HEK293 (cell line): ENCODE results near the gene UCKL1.
A peak's percentile ranks its signal among the peaks of the same experiment; 100 is the strongest.

Source experiments
- CTCF ChIA-PET: fragments of 350-600 bp; formaldehyde crosslinking; extraction: SDS; loops from one replicate; lab custom pipeline; 2021; ENCODE audit warnings: antibody characterized with exemption; lab: Yijun Ruan, JAX
- POLR2A ChIA-PET: fragments of 300-600 bp; formaldehyde crosslinking; extraction: SDS; loops from one replicate; lab custom pipeline; 2020; ENCODE audit warnings: antibody characterized with exemption, inconsistent platforms; lab: Yijun Ruan, JAX
- H3K27ac ChIP-seq: fragments of 200-500 bp; sonication (Bioruptor generic); 2 replicates; pipeline ENCODE4 v1.5.1; 2014; ENCODE audit warnings: low read depth, low read length, control low read depth, inconsistent platforms; ENCODE audit errors: extremely low read depth
- H3K36me3 ChIP-seq, 2 experiments: fragments of 200-500 bp in 1 of 2; sonication (Bioruptor generic) in 1 of 2; 1 replicate in 1 of 2; 2 replicates in 1 of 2; pipeline ENCODE4 v1.5.1; 2014 to 2017; ENCODE audit warnings: inconsistent platforms in 2 of 2, low read length in 2 of 2; ENCODE audit not compliant: control insufficient read depth in 2 of 2, insufficient read depth in 1 of 2
- H3K4me1 ChIP-seq: fragments of 200-500 bp; sonication (Bioruptor generic); 2 replicates; pipeline ENCODE4 v1.5.1; 2014; ENCODE audit warnings: mild to moderate bottlenecking, low read length, inconsistent platforms; ENCODE audit not compliant: control insufficient read depth, insufficient read depth
- H3K4me3 ChIP-seq: 2 replicates; pipeline ENCODE4 v1.5.1; 2011; ENCODE audit warnings: low read depth, mild to moderate bottlenecking, control low read depth, low read length, moderate library complexity
- H3K9me3 ChIP-seq: fragments of 200-500 bp; sonication (Bioruptor generic); 2 replicates; pipeline ENCODE4 v1.5.1; 2014; ENCODE audit warnings: low read depth, low read length, inconsistent platforms; ENCODE audit not compliant: control insufficient read depth, insufficient read depth
- BCL11A ChIP-seq: fragments of 450-650 bp; formaldehyde crosslinking; IDR thresholded peaks from 2 replicates; pipeline ENCODE4 v1.5.1; 2016; ENCODE audit warnings: low read depth, missing biosample characterization, missing genetic modification characterization
- IKZF3 ChIP-seq: fragments of 450-650 bp; IDR thresholded peaks from 2 replicates; pipeline ENCODE4 v1.5.0; 2018; ENCODE audit warnings: missing biosample characterization, mild to moderate bottlenecking, missing genetic modification characterization, moderate library complexity
- PRDM4 ChIP-seq: fragments of 450-650 bp; formaldehyde crosslinking; IDR thresholded peaks from 2 replicates; pipeline ENCODE4 v1.5.1; 2017; ENCODE audit warnings: missing biosample characterization, missing genetic modification characterization
- REPIN1 ChIP-seq: fragments of 450-650 bp; formaldehyde crosslinking; IDR thresholded peaks from 2 replicates; pipeline ENCODE4 v1.5.1; 2017; ENCODE audit warnings: missing biosample characterization, missing genetic modification characterization, low read depth
- SCRT2 ChIP-seq: fragments of 450-650 bp; formaldehyde crosslinking; IDR thresholded peaks from 2 replicates; pipeline ENCODE4 v1.5.1; 2016; ENCODE audit warnings: missing biosample characterization, missing genetic modification characterization
- SP3 ChIP-seq: fragments of 450-650 bp; formaldehyde crosslinking; IDR thresholded peaks from 2 replicates; pipeline ENCODE4 v1.5.1; 2016; ENCODE audit warnings: missing biosample characterization, missing genetic modification characterization
- ZBTB21 ChIP-seq: fragments of 450-650 bp; formaldehyde crosslinking; IDR thresholded peaks from 2 replicates; pipeline ENCODE4 v1.5.1; 2017; ENCODE audit warnings: missing biosample characterization, missing genetic modification characterization
- ZIC2 ChIP-seq: fragments of 450-650 bp; formaldehyde crosslinking; IDR thresholded peaks from 2 replicates; pipeline ENCODE4 v1.5.1; 2016; ENCODE audit warnings: missing biosample characterization, missing genetic modification characterization
- ZNF138 ChIP-seq: fragments of 450-650 bp; formaldehyde crosslinking; IDR thresholded peaks from 2 replicates; pipeline ENCODE4 v1.5.1; 2016; ENCODE audit warnings: missing biosample characterization, missing genetic modification characterization, borderline replicate concordance
- ZNF184 ChIP-seq: fragments of 450-650 bp; IDR thresholded peaks from 2 replicates; pipeline ENCODE4 v1.5.1; 2018; ENCODE audit warnings: missing biosample characterization, mild to moderate bottlenecking, missing genetic modification characterization
- ZNF221 ChIP-seq: fragments of 450-650 bp; formaldehyde crosslinking; IDR thresholded peaks from 2 replicates; pipeline ENCODE4 v1.5.1; 2017; ENCODE audit warnings: missing biosample characterization, missing genetic modification characterization, borderline replicate concordance
- ZNF280C ChIP-seq: fragments of 450-650 bp; formaldehyde crosslinking; IDR thresholded peaks from 2 replicates; pipeline ENCODE4 v1.5.1; 2016; ENCODE audit warnings: missing biosample characterization, missing genetic modification characterization
- ZNF292 ChIP-seq: fragments of 450-650 bp; formaldehyde crosslinking; IDR thresholded peaks from 2 replicates; pipeline ENCODE4 v1.5.1; 2016; ENCODE audit warnings: low read depth, missing biosample characterization, missing genetic modification characterization, borderline replicate concordance
- ZNF324 ChIP-seq: fragments of 450-650 bp; formaldehyde crosslinking; IDR thresholded peaks from 2 replicates; pipeline ENCODE4 v1.5.1; 2016; ENCODE audit warnings: missing biosample characterization, missing genetic modification characterization
- ZNF510 ChIP-seq: fragments of 450-650 bp; formaldehyde crosslinking; IDR thresholded peaks from 2 replicates; pipeline ENCODE4 v1.5.1; 2018; ENCODE audit warnings: mild to moderate bottlenecking, missing genetic modification characterization, missing biosample characterization; ENCODE audit not compliant: insufficient replicate concordance
- ZNF513 ChIP-seq: fragments of 450-650 bp; IDR thresholded peaks from 2 replicates; pipeline ENCODE4 v1.5.1; 2018; ENCODE audit warnings: missing biosample characterization, missing genetic modification characterization
- ZNF521 ChIP-seq: fragments of 450-650 bp; formaldehyde crosslinking; IDR thresholded peaks from 2 replicates; pipeline ENCODE4 v1.5.1; 2017; ENCODE audit warnings: missing biosample characterization, mild to moderate bottlenecking, missing genetic modification characterization
- ZNF529 ChIP-seq: fragments of 450-650 bp; formaldehyde crosslinking; IDR thresholded peaks from 2 replicates; pipeline ENCODE4 v1.5.1; 2017; ENCODE audit warnings: missing genetic modification characterization, missing biosample characterization; ENCODE audit not compliant: insufficient replicate concordance
- ZNF664 ChIP-seq: fragments of 450-650 bp; formaldehyde crosslinking; IDR thresholded peaks from 2 replicates; pipeline ENCODE4 v1.5.1; 2016; ENCODE audit warnings: missing biosample characterization, missing genetic modification characterization
- ZSCAN16 ChIP-seq: fragments of 450-650 bp; formaldehyde crosslinking; IDR thresholded peaks from 2 replicates; pipeline ENCODE4 v1.5.1; 2016; ENCODE audit warnings: missing biosample characterization, missing genetic modification characterization
- TF ChIP-seq, protein P1 (sequence below): fragments of 450-650 bp; formaldehyde crosslinking; IDR thresholded peaks from 2 replicates; pipeline ENCODE4 v1.5.1; 2016; ENCODE audit warnings: missing biosample characterization, missing genetic modification characterization, borderline replicate concordance

UCKL1 gene

DNA sequence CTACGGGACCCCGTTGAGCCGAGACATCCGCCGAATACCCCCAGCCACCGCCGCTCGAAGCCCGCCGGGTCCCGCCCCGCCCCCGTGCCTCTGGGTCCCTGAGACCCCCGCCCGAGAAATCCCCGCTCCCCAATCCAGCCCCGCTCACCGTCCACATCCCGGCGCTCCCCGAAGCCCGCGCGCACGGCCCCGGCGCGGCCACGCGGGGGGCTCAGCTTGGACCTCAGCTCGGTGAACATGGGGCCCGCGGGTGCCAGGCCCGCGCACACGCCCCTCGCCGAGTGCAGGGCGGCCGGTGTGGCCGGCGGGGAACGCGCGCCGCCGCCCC, 23.0 kb upstream of the UCKL1 start (continued):
- no peak for TF ChIP-seq ZNF513 (tag by site-specific recombination)

GRCh38 chr20:63978319-63979228, 22.4 kb upstream of the UCKL1 start:
- Histone ChIP-seq H3K4me3 (peak overlapping the region; percentile 51), H3K27ac (peak overlapping the region; percentile 78; the same call in 1 of the 2 replicates), H3K9me3 (no peaks in the 10 kb centered on the region), H3K4me1 (peaks cover 13% of the 10 kb centered on the region), H3K36me3 (peaks cover 0 to 11% of the 10 kb centered on the region in 2 experiments; a peak in 2 of 3 replicates)
- ChIA-PET CTCF (interaction anchor here (0.6 to 1.8 kb wide), 4 partner anchors 22 to 112 kb away, joined by 3 to 5 read pairs (median 4); no protein-coding TSS in a partner anchor), POLR2A (interaction anchor here (1.2 kb wide), 1 partner anchor 21 kb away, joined by 3 read pairs; no protein-coding TSS in a partner anchor)
- TF ChIP-seq SCRT2 (tag by site-specific recombination), result no peak
- TF ChIP-seq, protein P1, sequence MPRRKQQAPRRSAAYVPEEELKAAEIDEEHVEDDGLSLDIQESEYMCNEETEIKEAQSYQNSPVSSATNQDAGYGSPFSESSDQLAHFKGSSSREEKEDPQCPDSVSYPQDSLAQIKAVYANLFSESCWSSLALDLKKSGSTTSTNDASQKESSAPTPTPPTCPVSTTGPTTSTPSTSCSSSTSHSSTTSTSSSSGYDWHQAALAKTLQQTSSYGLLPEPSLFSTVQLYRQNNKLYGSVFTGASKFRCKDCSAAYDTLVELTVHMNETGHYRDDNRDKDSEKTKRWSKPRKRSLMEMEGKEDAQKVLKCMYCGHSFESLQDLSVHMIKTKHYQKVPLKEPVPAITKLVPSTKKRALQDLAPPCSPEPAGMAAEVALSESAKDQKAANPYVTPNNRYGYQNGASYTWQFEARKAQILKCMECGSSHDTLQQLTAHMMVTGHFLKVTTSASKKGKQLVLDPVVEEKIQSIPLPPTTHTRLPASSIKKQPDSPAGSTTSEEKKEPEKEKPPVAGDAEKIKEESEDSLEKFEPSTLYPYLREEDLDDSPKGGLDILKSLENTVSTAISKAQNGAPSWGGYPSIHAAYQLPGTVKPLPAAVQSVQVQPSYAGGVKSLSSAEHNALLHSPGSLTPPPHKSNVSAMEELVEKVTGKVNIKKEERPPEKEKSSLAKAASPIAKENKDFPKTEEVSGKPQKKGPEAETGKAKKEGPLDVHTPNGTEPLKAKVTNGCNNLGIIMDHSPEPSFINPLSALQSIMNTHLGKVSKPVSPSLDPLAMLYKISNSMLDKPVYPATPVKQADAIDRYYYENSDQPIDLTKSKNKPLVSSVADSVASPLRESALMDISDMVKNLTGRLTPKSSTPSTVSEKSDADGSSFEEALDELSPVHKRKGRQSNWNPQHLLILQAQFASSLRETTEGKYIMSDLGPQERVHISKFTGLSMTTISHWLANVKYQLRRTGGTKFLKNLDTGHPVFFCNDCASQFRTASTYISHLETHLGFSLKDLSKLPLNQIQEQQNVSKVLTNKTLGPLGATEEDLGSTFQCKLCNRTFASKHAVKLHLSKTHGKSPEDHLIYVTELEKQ (tag by site-specific recombination), result no peak
- no peak for TF ChIP-seq ZNF510
- no peak for TF ChIP-seq ZNF221 (tag by site-specific recombination)
- no peak for TF ChIP-seq REPIN1
- peak; percentile 74 for TF ChIP-seq SP3
- peak; percentile 62; the same call in 1 of the 2 replicates for TF ChIP-seq ZSCAN16 (tag by site-specific recombination)
- TF ChIP-seq ZNF184, result no peak
- TF ChIP-seq ZIC2 (tag by site-specific recombination), result no peak
- TF ChIP-seq ZNF664 (tag by site-specific recombination), result no peak
- no peak for TF ChIP-seq ZNF138 (tag by site-specific recombination)
- TF ChIP-seq ZNF529, result no peak
- peak; percentile 88 for TF ChIP-seq IKZF3 (tag by site-specific recombination)
- no peak for TF ChIP-seq ZNF513 (tag by site-specific recombination)
- no peak for TF ChIP-seq ZNF280C (tag by site-specific recombination)
- TF ChIP-seq PRDM4 (tag by site-specific recombination), result 0 out of 2 replicates have a peak, but pooled peaks have one; percentile 37
- 0 out of 2 replicates have a peak, but pooled peaks have one; percentile 30 for TF ChIP-seq BCL11A (tag by site-specific recombination)
- no peak for TF ChIP-seq ZBTB21
- no peak for TF ChIP-seq ZNF521 (tag by site-specific recombination)
- TF ChIP-seq ZNF292 (tag by site-specific recombination), result no peak
- TF ChIP-seq ZNF324 (tag by site-specific recombination), result no peak
